ENCODE data around the gene TSPAN3. TPM values are rescaled to one million over a fixed set of nuclear protein-coding genes. Genes with fewer than 3 reads are reported as not detected.

Gene TSPAN3
- total RNA-seq (109 TPM in 2 replicates), polyA plus RNA-seq (130 and 161 TPM in 2 replicates), polyA minus RNA-seq (192 and 235 TPM in 2 replicates)
- total RNA-seq (2013), result 305 TPM

GRCh38 chr15:77070495-77071304 lies at the start of gene TSPAN3:
TSPAN3 (minus strand) TSS chr15:77071109; CDS start chr15:77070954, 155 bp downstream.
- Mint-ChIP-seq H3K27me3 (no peaks in the 10 kb centered on the region), H3K27ac (peak within 1 kb of the TSS; percentile 94), H3K4me3 (peak within 1 kb of the TSS; percentile 87), H3K4me1 (peaks cover 52% of the 10 kb centered on the region), H3K9me3 (ENCODE audit: insufficient read depth) (no peaks in the 10 kb centered on the region)
- DNase-seq (peak; percentile 95), ATAC-seq (ENCODE audit: low read depth) (peak; percentile 94)
- no peaks in the 10 kb centered on the region for H3K9me3 ChIP-seq (ENCODE audit: control extremely low read depth in 1 of 3, control insufficient read depth in 2 of 3, insufficient read depth in 1 of 3, low read length in 2 of 3)
- under 1% methylated on average over 97 of the region's 97 CpGs for WGBS (ENCODE audit: insufficient coverage)
- H3K27me3 ChIP-seq (replicated peaks in 1 of 4; ENCODE audit: control extremely low read depth in 1 of 4, control insufficient read depth in 3 of 4, insufficient read depth in 4 of 4, low read length in 3 of 4), result no peaks in the 10 kb centered on the region
- no peaks in the 10 kb centered on the region for H4K20me1 ChIP-seq (ENCODE audit: control insufficient read depth, insufficient read depth, low read length, poor library complexity, severe bottlenecking)
- no peak for TF ChIP-seq CTCF (IDR thresholded peaks at IDR 0.05)
- TF ChIP-seq EZH2 (IDR thresholded peaks at IDR 0.05; ENCODE audit: borderline replicate concordance, insufficient read depth, low read depth, low read length, poor library complexity, severe bottlenecking), result no peak
- intact Hi-C loops (cut with micrococcal nuclease), result loop anchor here (1.0 to 5.0 kb wide), 5 partner anchors 13 to 350 kb away; partner anchors contain the start of genes HMG20A, PEAK1, PSTPIP1 and RCN2
- H2AFZ ChIP-seq (ENCODE audit: insufficient read depth, low read depth, low read length, poor library complexity, severe bottlenecking), result peak within 1 kb of the TSS; percentile 78
- peak within 1 kb of the TSS; percentile 94 for H3K9ac ChIP-seq (ENCODE audit: low read length)
- ChIA-PET POLR2A (interaction anchor here (0.6 to 1.2 kb wide), 4 partner anchors 76 to 734 kb away, joined by 3 to 5 read pairs (median 3); partner anchors contain the start of genes ISL2 and PSTPIP1), CTCF (interaction anchor here (1.0 kb wide), 1 partner anchor 48 kb away, joined by 3 read pairs; no protein-coding TSS in a partner anchor)
- peaks cover 61% of the 10 kb centered on the region for H3K79me2 ChIP-seq (ENCODE audit: control insufficient read depth, insufficient read depth, low read length)
- peak within 1 kb of the TSS; percentile 81 for H3K4me2 ChIP-seq (replicated peaks; ENCODE audit: low read depth, low read length, poor library complexity, severe bottlenecking)
- peaks cover 47 to 49% of the 10 kb centered on the region in 2 donors for H3K4me1 ChIP-seq (ENCODE audit: control insufficient read depth in 2 of 2, insufficient read depth in 2 of 2, low read length in 2 of 2)
- H3K36me3 ChIP-seq (replicated peaks in 1 of 2; ENCODE audit: control extremely low read depth in 1 of 2, control insufficient read depth in 1 of 2, extremely low read depth in 1 of 2, insufficient read depth in 2 of 2, low read length in 1 of 2), result peaks cover 0 to 7% of the 10 kb centered on the region in 2 experiments
- peak within 1 kb of the TSS; percentile 69 to 92 (median 79) for H3K4me3 ChIP-seq (ENCODE audit: control extremely low read depth in 1 of 5, extremely low read depth in 1 of 5, insufficient read depth in 1 of 5, low read depth in 2 of 5, low read length in 4 of 5)
- H3K27ac ChIP-seq (ENCODE audit: low read length in 2 of 2), result peak within 1 kb of the TSS; percentile 71 to 84

- Histone ChIP-seq H3K4me3 (ENCODE audit: control extremely low read depth in 1 of 5, extremely low read depth in 1 of 5, insufficient read depth in 1 of 5, low read depth in 2 of 5, low read length in 4 of 5) (no peak overlapping the region), H3K79me2 (ENCODE audit: control insufficient read depth, insufficient read depth, low read length) (no peaks in the 10 kb centered on the region), H2AFZ (ENCODE audit: insufficient read depth, low read depth, low read length, poor library complexity, severe bottlenecking) (no peak overlapping the region), H4K20me1 (ENCODE audit: control insufficient read depth, insufficient read depth, low read length, poor library complexity, severe bottlenecking) (no peaks in the 10 kb centered on the region), H3K9me3 (ENCODE audit: control extremely low read depth in 1 of 3, control insufficient read depth in 2 of 3, insufficient read depth in 1 of 3, low read length in 2 of 3) (no peaks in the 10 kb centered on the region), H3K4me2 (replicated peaks; ENCODE audit: low read depth, low read length, poor library complexity, severe bottlenecking) (no peak overlapping the region), H3K4me1 (ENCODE audit: control insufficient read depth in 2 of 2, insufficient read depth in 2 of 2, low read length in 2 of 2) (peaks cover 30 to 37% of the 10 kb centered on the region in 2 donors), H3K27ac (ENCODE audit: low read length in 2 of 2) (no peak overlapping the region), H3K27me3 (replicated peaks in 1 of 4; ENCODE audit: control extremely low read depth in 1 of 4, control insufficient read depth in 3 of 4, insufficient read depth in 4 of 4, low read length in 3 of 4) (no peaks in the 10 kb centered on the region), H3K9ac (ENCODE audit: low read length) (no peak overlapping the region), H3K36me3 (replicated peaks in 1 of 2; ENCODE audit: control extremely low read depth in 1 of 2, control insufficient read depth in 1 of 2, extremely low read depth in 1 of 2, insufficient read depth in 2 of 2, low read length in 1 of 2) (no peaks in the 10 kb centered on the region)
- H3K27me3 Mint-ChIP-seq, result no peaks in the 10 kb centered on the region
- ChIA-PET POLR2A (no interaction called here), CTCF (interaction anchor here (1.1 to 7.1 kb wide), 9 partner anchors 28 to 424 kb away, joined by 3 to 208 read pairs (median 15); no protein-coding TSS in a partner anchor)
- ATAC-seq (ENCODE audit: low read depth), result no peak
- peaks cover 55% of the 10 kb centered on the region for H3K4me1 Mint-ChIP-seq
- TF ChIP-seq CTCF (IDR thresholded peaks at IDR 0.05) (no peak), EZH2 (IDR thresholded peaks at IDR 0.05; ENCODE audit: borderline replicate concordance, insufficient read depth, low read depth, low read length, poor library complexity, severe bottlenecking) (no peak)
- peak overlapping the region; percentile 28 for H3K27ac Mint-ChIP-seq
- H3K9me3 Mint-ChIP-seq (ENCODE audit: insufficient read depth), result no peaks in the 10 kb centered on the region
- no peak overlapping the region for H3K4me3 Mint-ChIP-seq
- intact Hi-C loops (cut with micrococcal nuclease), result no loop called here
- 97% methylated on average over 4 of the region's 4 CpGs for WGBS (ENCODE audit: insufficient coverage)
- no peak for DNase-seq
Observed at GRCh38 chr15:77120576-77120975, 49.7 kb upstream of the TSPAN3 start.

Measured in B cell (primary cell).